ENCODE results near the gene SECTM1. TPM values are rescaled to one million over a fixed set of nuclear protein-coding genes. Genes with fewer than 3 reads are reported as not detected.

Gene SECTM1
- total RNA-seq, 1 donor from 2014 or later: 4.9 TPM

DNA sequence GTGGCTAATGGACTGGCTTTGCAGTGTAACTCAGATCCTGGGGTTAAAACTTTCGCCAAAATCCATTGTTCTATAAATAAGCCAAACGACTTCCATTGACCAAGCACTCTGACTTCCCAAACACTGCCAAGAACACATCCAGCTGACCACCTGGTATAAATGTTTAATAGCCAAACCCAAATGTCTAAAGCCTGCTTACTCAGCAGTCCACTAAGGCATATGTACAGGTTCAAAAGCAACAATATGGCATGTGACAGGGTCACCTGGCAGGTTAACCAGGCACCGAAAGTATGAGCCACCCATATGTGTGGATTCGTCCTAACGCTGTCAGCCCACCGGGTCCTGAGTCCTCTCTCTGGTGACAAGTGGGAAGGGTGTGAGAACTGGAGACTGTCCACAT, 62.2 kb downstream of the SECTM1 start:
- FAIRE-seq (no peak), DNase-seq (ENCODE audit: low spot score in 2 of 2) (no peak)

Other genes starting within 250 kb of the SECTM1 start
- gene FASN, start 235.5 kb downstream of the SECTM1 start, total RNA-seq: 92.1 TPM
- 17.1 TPM for gene CCDC57, start 120.9 kb downstream of the SECTM1 start, total RNA-seq
- 2.0 TPM for gene SLC16A3, start 104.7 kb downstream of the SECTM1 start, total RNA-seq
- gene CSNK1D, start 60.1 kb downstream of the SECTM1 start, total RNA-seq: 22.8 TPM
- gene CD7, start 16.2 kb downstream of the SECTM1 start, total RNA-seq: not detected
- not detected for gene TEX19, start 25.5 kb upstream of the SECTM1 start, total RNA-seq
- not detected for gene UTS2R, start 38.0 kb upstream of the SECTM1 start, total RNA-seq
- gene HEXD, start 84.6 kb upstream of the SECTM1 start, total RNA-seq: 14.3 TPM
- 15.9 TPM for gene OGFOD3, start 84.8 kb upstream of the SECTM1 start, total RNA-seq
- gene CYBC1, start 117.0 kb upstream of the SECTM1 start, total RNA-seq: 19.2 TPM
- gene NARF, start 125.0 kb upstream of the SECTM1 start, total RNA-seq: 42.8 TPM
- gene FOXK2, start 186.0 kb upstream of the SECTM1 start, total RNA-seq: 40.8 TPM

All from frontal cortex (tissue), 4 donors.